Rectal smooth muscle tissue (tissue), 1 donor: ENCODE measurements around the gene HERC2.

Experiments used
- H3K27ac ChIP-seq: one replicate; pipeline ENCODE4 v1.7.0; 2013; ENCODE audit warnings: low read depth, low read length, inconsistent platforms
- H3K27me3 ChIP-seq: one replicate; pipeline ENCODE4 v1.7.0; 2013; ENCODE audit warnings: low read length; ENCODE audit not compliant: control insufficient read depth, insufficient read depth
- H3K36me3 ChIP-seq: one replicate; pipeline ENCODE4 v1.7.0; 2013; ENCODE audit warnings: low read length; ENCODE audit not compliant: control insufficient read depth, insufficient read depth
- H3K4me1 ChIP-seq: one replicate; pipeline ENCODE4 v1.7.0; 2013; ENCODE audit warnings: low read length; ENCODE audit not compliant: control insufficient read depth, insufficient read depth
- H3K4me3 ChIP-seq: one replicate; pipeline ENCODE4 v1.7.0; 2013; ENCODE audit warnings: low read length
- H3K9ac ChIP-seq: one replicate; pipeline ENCODE4 v1.7.0; 2013; ENCODE audit warnings: low read length

HERC2 gene

GRCh38 chr15:28116521-28117431 is 205.2 kb downstream of the HERC2 start:
- Histone ChIP-seq H3K27ac (no peak overlapping the region), H3K36me3 (peaks cover 48% of the 10 kb centered on the region), H3K27me3 (no peaks in the 10 kb centered on the region), H3K4me1 (no peaks in the 10 kb centered on the region), H3K9ac (no peak overlapping the region), H3K4me3 (no peak overlapping the region)

DNA sequence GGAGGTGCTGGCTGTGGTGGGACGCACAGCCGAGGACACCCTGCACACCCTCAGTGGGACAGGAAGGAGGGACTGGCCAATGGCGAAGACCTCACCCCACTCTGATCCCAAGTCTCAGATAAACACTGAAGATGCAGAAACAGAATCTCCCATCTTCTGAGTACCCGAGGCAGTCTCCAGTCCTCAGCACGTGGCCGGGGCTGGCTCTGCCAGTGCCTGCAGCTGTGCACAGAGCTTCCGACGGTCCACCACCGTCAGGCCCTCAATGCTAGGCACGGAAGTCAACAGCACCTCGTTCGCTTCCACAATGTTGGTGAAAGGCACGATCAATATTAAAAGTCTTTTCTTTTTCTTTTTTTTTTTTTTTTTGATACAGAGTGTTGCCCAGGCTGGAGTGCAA is 206.1 kb downstream of the HERC2 start:
- no peaks in the 10 kb centered on the region for H3K4me1 ChIP-seq
- peaks cover 45% of the 10 kb centered on the region for H3K36me3 ChIP-seq
- H3K4me3 ChIP-seq: no peak overlapping the region
- no peak overlapping the region for H3K9ac ChIP-seq
- H3K27me3 ChIP-seq: no peaks in the 10 kb centered on the region
- H3K27ac ChIP-seq: no peak overlapping the region

DNA sequence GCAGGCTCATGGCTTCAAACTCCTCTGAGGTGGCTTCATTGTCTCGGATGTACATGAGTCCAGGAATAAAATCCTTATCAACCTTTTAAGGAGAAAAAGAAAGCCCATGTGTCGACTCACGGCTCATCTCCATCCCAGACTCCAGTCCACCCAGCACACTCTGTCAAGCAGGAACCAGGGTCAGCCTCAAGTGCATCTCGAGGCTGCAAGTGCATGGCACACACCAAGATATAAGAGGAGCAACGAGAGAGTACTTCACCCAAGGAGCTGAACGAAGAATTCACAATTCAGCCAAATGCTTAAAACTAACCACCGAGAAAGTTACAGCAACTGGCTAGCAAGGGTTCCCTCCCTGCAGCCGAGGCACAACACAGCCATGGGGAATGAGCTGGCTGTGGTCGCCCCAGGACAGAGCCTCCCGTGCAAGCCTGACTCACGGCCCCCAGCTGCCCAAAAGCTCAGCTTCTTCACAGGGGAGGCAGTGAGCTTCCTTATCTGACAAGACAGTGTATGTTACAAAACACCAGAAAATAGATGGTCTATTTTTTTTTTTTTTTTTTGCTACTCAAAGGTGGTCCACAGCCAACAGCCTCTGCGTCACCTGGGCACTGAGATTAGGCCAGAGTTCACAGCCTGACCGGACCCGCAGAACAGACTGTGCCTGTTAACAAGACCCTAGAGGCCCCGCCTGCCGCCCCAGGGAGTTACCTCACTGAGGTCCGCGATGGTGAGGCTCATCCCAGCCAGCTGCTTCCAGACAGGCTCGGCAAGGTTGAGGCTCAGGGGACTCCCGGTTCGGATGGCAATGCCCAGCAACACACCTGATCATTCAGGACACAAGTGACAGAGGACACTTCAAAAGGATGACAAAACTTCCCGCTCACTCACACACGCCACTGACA is 207.0 kb downstream of the HERC2 start:
- Histone ChIP-seq H3K36me3 (peaks cover 43% of the 10 kb centered on the region), H3K9ac (no peak overlapping the region), H3K27me3 (no peaks in the 10 kb centered on the region), H3K27ac (no peak overlapping the region), H3K4me1 (no peaks in the 10 kb centered on the region), H3K4me3 (no peak overlapping the region)

- Histone ChIP-seq H3K4me1 (no peaks in the 10 kb centered on the region), H3K27ac (no peak overlapping the region), H3K9ac (no peak overlapping the region), H3K27me3 (no peaks in the 10 kb centered on the region), H3K4me3 (no peak overlapping the region), H3K36me3 (peaks cover 43% of the 10 kb centered on the region)
These were observed 207.9 kb downstream of the HERC2 start for GRCh38 chr15:28114114-28114455.

DNA sequence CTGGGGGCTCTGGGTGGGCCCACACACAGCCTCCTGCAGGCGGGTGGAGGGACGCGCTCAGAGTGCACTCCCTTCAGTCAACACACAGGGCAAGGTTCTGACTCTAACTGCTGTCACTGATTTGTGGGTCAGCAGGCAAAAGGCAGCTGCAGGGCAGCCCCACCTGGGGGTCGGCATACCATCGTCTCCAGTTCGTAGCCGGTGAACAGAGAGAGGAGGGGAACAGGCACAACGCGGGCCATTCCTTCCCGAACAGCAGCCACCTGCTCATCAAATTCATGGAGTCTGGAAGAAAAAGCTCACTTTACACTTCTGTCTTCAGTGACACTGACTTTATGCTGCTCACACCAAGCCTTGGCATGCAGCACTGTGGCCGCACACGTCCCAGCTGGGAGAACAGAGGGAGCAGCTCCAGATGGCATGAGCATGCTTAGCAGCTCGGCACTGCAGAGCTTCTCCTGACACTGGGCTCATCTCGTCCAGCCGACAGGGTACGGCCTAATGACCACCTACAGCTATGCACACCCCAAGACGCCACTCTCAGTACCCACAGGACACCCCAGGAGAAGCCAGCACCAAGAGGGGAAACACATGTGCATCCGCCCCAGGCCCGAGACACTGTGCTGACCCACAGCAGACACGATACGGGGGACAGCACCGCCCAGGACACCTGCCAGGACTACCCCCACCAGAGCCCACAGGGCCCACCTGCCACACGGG is 208.4 kb downstream of the HERC2 start:
- peaks cover 43% of the 10 kb centered on the region for H3K36me3 ChIP-seq
- H3K4me1 ChIP-seq: no peaks in the 10 kb centered on the region
- no peak overlapping the region for H3K27ac ChIP-seq
- no peaks in the 10 kb centered on the region for H3K27me3 ChIP-seq
- no peak overlapping the region for H3K9ac ChIP-seq
- H3K4me3 ChIP-seq: no peak overlapping the region

DNA sequence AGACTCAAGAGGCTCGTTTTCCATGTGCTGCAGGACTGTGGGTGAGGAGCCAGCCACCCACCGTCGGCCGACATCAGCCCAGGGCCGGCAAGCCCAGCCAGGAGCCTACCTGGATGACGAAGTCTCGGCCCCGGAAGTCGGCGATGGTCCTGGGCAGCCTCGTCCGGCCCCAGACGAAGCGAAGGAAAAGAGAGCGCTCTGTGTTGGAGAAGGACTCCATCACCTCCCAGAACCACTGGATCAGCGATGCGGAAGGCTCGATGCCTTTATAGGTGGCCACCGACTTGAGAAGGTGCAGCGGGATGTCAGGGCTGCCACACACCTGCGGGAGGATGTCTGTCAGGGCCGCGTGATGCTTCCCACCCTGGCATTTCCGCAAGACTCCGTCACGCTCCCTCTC is 209.0 kb downstream of the HERC2 start:
- Histone ChIP-seq H3K27me3 (no peaks in the 10 kb centered on the region), H3K4me3 (no peak overlapping the region), H3K9ac (no peak overlapping the region), H3K4me1 (no peaks in the 10 kb centered on the region), H3K36me3 (peaks cover 43% of the 10 kb centered on the region), H3K27ac (no peak overlapping the region)

GRCh38 chr15:28112101-28112760 is 209.7 kb downstream of the HERC2 start:
- Histone ChIP-seq H3K4me3 (no peak overlapping the region), H3K27me3 (no peaks in the 10 kb centered on the region), H3K36me3 (peaks cover 41% of the 10 kb centered on the region), H3K27ac (no peak overlapping the region), H3K4me1 (no peaks in the 10 kb centered on the region), H3K9ac (no peak overlapping the region)

GRCh38 chr15:28111543-28111942 is 210.4 kb downstream of the HERC2 start:
- Histone ChIP-seq H3K4me1 (no peaks in the 10 kb centered on the region), H3K27me3 (peaks cover 1% of the 10 kb centered on the region), H3K9ac (no peak overlapping the region), H3K36me3 (peaks cover 35% of the 10 kb centered on the region), H3K4me3 (no peak overlapping the region), H3K27ac (no peak overlapping the region)

DNA sequence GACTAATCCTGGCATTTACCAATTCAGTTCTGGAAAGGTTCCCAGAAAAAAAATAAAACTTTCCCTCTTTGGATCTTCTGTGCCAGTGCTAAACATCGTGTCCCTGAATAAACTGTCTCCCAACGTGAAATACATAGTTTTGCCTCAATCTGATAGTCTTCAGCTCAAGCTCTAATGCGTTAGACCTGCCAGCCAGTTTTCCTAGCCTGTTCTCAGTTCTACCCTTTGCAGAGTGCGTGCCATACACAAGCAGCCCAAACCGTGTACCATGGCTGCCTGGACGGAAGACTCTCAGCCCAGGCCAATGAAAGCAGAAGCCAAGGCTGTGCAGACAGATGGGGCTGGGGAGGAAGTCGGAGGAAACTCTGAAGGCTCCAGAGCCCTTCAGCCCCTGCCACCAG is 211.5 kb downstream of the HERC2 start:
- H3K27me3 ChIP-seq: peaks cover 12% of the 10 kb centered on the region
- H3K4me3 ChIP-seq: no peak overlapping the region
- no peaks in the 10 kb centered on the region for H3K4me1 ChIP-seq
- H3K27ac ChIP-seq: no peak overlapping the region
- H3K9ac ChIP-seq: no peak overlapping the region
- peaks cover 30% of the 10 kb centered on the region for H3K36me3 ChIP-seq

DNA sequence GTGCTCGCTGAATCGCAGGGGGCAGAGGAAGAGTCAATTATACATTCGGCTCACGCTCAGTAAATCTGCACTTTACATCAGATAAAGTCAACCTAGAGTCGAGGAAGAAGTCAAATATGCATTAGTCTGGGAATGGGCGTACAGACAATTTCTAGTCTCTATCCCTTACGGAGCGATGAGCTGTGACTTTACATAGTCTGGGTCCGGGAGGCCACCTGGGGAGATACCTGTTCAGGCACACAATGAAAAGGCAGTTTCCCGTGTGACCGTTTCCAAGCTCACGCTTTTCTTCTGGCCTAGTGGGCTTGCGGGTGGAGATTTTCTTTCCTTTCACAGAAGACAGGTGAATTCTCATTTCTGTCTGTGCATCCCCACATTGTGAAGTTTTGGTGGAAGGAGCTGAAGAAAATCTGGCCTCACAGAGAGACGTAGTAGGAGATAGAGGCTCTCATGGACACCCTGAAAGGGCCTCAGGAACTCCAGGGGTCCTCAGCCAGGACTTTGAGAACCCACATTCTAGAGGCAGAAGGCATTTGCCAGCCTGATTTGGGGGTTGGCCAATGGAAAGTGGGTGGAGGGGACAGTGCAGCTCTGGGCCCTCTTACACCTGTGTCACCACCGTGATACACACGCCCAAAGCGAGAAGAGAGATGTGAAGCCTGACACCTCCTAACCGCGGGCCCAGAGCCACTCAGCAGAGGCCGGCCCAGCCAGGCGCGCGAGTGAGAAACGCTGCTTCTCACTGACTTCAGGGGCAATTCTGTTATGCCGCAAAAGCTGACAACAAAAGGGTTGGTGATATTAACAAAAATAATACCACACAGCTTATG is 212.1 kb downstream of the HERC2 start:
- Histone ChIP-seq H3K4me3 (no peak overlapping the region), H3K4me1 (no peaks in the 10 kb centered on the region), H3K27me3 (peaks cover 14% of the 10 kb centered on the region), H3K36me3 (peaks cover 28% of the 10 kb centered on the region), H3K27ac (no peak overlapping the region), H3K9ac (no peak overlapping the region)

GRCh38 chr15:28107904-28108275 is 214.1 kb downstream of the HERC2 start:
- Histone ChIP-seq H3K36me3 (peaks cover 14% of the 10 kb centered on the region), H3K27me3 (peaks cover 14% of the 10 kb centered on the region), H3K4me3 (no peak overlapping the region), H3K27ac (no peak overlapping the region), H3K4me1 (no peaks in the 10 kb centered on the region), H3K9ac (no peak overlapping the region)
